Measurements from ENCODE around the gene DNAH6.
"Not testable (repeated sequence)": the region's sequence is repeated elsewhere in the genome, so short reads cannot be mapped to it uniquely, and the experiment has no call there.

Gene DNAH6

DNA sequence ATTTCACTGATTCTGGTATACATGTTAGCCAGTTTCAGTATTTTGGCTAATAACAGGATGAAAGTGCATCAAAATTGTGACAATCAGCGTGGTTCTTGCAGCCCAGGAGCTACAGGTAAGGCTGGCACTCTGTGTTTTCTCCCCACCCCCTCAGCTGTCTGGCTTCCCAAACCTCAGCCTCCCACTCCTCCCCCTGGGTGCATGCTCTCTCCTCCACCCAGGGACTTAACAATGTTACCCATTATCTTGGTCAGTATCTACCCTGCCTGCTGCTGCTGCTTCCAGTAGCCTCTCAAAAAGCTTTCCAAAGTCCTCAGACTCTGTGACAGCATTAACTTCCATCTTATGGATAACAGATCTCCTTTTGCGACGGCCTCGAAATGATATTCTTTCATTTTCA, 323.6 kb downstream of the DNAH6 start:
- no peak for DNase-seq (ENCODE audit: low read depth)

DNA sequence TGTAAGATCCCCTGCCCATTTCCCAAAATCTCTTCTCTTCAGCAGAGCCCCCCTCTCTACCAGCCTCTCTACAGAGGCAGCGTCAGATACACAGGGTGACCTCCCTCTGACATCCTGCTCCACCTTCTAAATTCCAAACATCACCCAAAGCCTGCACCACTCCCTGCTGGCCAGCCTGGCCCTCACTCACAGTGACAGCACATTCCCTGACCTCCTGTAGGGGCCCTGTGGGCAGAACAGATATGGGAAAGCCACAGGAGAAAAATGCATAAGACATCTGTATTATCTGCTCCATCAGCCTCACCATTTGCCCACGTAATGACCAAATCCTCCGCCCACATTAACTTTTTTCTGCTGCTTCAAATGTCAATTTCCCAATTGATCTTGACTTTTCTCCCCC, 324.0 kb downstream of the DNAH6 start:
- DNase-seq (ENCODE audit: low read depth), result no peak

DNA sequence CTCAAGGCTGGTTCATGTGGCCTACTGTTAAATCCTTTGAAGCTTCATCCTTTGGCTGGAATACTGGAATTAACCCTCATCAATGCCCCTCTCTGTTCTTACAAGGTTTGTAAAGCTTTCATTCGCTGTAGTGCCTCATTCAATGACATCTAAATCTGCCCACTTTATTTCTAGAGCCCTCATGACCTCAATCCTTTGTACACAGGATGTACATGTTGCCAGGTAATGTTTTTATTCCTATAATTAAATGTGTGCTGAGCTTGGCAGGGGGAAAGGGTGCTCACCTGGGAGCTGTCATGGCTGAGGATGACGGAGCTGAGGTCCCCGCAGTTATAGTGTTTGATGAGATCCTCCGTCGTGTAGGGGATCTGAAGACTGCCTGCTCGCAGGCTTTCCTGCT, 325.3 kb downstream of the DNAH6 start:
- no peak for DNase-seq (ENCODE audit: low read depth)

DNA sequence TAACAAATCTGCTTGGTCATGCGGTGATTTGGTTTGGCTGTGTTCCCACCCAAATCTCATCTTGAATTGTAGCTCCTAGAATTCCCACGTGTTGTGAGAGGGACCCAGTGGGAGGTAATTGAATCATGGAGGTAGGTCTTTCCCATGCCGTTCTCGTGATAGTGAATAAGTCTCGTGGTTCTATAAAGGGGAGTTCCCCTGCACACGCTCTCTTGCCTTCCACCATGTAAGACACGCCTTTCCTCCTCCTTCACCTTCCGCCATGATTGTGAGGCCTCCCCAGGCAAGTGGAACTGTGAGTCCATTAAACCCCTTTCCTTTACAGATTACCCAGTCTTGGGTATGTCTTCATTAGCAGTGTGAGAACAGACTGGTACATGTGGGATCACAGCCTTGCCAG, 327.8 kb downstream of the DNAH6 start:
- DNase-seq (ENCODE audit: low read depth), result no peak

DNA sequence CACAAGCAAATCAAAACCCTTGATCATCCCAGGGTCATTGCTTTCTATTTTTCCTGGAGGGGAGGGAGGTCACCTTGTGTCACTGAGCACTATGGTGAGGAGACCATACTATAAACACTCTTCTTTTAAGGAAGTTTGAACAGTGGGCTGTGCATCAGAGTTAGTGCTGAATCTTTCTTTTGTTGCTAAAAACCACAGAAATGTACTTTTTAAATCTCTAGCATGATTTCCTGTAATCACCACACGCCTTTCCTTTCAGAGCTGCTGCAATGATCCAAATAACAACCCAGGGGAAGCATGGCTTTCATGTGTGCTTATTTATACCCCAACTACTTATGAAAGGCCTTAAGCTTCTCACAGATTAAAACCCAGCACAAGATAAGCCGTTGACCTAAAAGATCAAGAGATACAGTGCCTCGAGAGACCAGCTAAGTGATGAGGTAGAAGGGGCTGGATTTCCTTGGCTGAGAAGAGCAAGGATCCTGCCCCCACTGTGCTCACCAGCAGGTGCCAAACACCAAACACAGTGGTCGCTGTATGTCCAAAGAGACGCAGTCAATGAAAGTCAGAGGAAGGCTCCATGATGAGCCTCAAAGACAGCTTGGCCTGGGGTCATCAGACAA, 329.9 kb downstream of the DNAH6 start:
- no peak for DNase-seq (ENCODE audit: low read depth)

DNA sequence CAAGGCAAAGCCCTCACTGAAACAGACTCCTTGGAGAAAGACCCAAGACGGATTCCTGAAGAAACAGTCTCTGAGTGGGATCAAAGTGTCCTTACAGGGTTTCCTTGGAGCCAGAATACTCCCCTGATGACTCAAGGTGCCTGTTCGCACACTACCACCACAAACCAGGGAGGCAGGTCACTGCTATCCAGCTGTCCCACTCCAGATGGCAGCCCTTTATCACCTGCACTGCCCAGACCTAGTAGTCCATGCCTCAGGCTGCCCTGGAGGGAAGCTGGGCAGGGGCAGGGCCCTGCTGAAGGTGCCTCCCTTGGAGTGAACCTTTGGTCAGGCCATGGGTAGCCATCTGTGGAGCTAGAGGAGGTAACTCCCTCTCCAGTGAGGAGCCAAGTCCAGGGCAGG, 330.4 kb downstream of the DNAH6 start:
- DNase-seq (ENCODE audit: low read depth), result no peak

DNA sequence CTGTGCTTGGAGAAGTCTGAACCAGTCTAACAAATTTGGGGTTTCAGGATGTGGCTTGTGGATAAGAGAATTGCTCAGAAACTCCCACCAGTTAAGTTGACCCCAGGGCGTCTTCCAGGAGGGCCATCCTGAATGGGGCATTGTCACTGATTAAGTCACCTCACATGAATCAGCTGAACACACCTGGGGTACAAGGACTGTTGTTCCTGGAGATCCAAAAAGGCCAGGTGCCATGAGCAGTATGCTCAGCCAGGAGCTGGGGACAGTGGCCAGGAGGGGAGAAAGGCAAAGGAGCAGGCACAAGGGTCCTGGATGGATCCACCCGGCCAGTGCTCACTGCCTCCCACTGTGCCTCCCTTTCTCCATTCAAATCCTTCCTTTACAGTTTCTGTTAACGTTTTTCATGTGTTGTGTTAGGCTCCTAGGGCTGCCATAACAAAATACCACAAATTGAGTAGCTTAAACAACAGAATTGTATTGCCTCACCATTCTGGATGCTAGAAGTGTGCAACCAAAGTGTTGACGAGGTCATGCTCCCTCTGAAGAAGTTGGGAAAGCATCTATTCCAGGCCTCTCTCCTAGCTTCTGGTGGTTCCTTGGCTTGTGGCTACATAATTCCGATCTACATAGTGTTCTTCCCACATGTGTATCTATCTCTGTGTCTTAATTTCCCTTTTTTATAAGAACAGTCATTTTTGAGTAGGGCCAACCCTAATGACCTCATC, 331.2 kb downstream of the DNAH6 start:
- DNase-seq (ENCODE audit: low read depth), result no peak

DNA sequence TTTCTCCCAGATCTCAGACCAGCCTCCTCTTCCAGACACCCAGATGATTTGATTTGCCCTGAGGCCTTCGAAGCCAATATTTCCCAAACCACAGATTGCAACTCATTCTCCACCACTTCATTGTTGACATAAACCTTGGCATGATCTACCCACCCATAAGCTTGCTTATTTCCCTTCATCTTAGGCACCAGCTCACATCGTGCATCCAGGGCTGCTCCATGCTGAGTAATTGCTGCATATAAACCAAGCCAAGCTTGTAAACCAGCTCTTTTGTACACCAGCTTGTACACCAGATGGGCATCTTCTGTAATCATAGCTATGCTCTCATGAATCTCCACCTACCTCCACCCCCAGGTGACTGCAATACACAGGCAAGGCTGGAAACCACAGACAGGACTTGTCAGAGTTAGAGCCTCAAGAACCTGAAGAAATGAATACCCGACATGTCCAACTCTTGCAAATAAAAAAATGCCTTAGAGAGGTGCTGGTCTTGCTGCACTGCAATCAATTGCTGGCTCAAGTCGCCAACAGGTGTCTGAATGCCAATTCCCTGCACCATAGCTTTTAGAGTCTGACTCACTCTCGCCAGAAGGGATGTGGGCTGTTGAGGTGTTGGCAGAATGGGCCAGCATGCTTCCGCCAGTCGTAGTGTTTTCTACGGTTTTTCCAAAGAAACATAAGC, 333.1 kb downstream of the DNAH6 start:
- DNase-seq (ENCODE audit: low read depth), result no peak

DNA sequence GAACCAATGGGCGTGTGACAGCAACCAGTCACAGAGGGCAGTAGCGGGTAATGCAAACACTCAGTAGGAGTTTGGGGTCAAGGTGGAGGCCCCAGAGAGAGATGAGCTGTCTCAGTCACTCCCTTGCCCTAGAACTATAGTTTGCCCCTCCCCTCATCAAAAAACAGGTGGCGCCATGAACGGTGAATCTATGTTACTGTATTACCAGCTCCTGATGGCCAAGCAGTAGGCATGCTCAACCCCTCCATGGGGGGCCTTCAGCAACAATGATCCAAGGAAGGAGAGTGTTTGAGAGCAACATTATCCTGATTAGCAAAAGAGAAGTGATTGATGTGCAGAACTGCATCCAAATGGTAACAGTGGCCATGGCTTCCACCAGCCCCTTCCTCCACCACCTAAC, 334.2 kb downstream of the DNAH6 start:
- no peak for DNase-seq (ENCODE audit: low read depth)

DNA sequence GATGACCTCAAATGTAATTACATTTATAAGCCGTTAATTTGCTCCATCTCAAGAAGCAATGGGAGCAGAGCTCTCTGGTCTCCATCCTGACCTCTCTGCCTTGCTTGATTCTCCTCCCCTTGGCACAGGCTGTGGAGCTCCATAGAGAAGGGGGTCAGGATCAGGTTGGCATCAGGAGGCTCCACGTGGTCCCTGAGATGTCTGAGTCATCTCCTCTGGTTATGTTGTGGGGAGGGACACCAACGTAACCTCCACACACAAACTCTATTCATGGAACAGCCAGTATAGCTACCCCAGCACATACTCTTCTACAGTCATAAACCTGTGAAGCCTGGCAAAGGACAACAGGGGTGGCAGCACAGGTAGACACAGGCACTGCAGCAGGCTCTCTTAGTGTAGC, 335.6 kb downstream of the DNAH6 start:
- no peak for DNase-seq (ENCODE audit: low read depth)

DNA sequence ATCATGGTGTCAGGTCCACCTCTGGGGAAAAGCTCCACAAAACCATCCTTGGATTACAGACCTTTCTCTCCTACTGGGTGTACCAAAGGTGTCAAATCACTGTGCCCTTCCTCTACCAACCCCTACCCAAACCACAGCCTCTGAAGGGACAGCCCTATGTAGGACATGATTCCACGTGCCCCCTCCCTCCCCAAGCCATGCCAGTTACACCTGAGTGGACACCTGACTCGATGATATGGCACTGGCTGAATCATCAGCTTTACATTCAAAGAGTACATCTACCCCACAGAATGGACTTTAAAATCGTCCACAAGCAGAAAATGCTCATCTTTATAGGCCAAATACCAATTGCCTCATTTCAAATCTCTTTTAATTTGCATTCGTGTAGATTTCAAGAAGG, 338.6 kb downstream of the DNAH6 start:
- no peak for DNase-seq (ENCODE audit: low read depth)

DNA sequence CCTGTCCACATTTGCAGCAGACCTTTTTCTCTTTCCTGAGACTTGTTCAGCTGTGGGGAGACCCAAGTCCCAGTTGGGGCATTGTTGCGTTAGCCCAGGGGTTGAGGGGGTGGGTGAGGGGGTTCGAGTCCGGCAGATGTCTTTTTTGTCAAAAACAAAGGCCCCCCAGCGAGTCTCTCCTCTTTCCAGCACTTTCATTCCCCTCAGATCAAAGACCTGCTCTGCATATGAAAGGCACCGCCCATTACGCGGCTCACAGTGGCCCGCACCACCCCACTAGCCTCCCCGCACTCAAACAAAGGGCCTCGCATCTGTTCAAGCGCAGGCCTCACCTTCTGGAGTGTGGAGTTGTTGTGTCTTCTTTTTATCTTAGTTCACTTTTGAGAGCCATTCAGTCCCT, 339.4 kb downstream of the DNAH6 start:
- no peak for DNase-seq (ENCODE audit: low read depth)

DNA sequence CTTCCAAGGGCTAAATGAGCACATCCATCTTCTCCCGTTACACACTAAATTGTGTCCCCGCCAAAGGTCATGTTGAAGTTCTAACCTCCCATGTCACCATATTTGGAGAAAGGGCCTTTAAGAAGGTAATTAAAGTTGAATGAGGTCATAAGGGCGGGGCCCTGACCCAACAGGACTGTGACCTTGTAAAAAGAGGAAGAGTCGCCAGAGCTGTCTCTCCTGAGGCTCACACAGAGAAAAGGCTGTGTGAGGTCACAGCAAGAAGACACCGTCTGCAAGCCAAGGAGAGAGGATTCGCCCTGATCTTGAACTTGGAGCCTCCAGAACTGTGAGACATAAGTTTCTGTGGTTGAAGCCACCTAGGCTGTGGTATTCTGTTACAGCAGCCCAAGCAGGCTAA, 340.5 kb downstream of the DNAH6 start:
- no peak for DNase-seq (ENCODE audit: low read depth)

DNA sequence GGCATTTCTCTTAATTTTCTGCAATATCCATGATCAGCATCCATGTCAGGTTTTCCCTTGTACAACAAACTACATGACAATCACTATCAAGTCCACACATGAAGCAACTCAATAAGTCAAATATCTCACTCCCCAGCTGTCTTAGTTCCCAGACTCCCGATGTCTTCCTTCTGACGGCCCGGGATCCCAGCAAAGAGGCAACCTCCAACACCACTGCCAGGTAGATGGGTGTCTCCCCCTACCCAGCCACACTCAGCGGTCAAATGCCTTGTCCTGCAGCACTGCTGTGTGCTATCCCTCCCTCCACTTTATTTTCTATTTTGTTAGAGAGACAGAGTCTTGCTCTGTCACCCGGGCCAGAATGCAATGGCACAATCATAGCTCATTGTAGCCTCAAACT, 341.3 kb downstream of the DNAH6 start:
- DNase-seq (ENCODE audit: low read depth), result no peak

DNA sequence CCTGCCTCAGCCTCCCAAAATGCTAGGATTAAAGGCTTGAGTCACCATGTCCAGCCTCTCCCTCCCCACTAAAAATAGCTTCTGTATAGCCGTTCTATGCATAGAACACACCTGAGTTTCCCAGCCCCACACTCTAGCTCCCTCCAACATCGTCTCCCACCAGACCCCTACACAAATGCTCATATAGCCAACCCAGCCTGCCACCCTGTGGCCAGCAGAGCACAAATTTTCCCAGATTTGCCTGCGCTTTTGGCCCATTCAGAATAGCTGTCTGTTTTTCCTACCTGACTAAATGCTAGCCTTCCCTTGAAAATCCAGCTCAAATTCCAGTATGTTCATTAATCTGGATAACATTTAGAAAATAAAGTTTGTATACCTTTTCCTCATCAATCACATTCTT, 341.8 kb downstream of the DNAH6 start:
- no peak for DNase-seq (ENCODE audit: low read depth)

DNA sequence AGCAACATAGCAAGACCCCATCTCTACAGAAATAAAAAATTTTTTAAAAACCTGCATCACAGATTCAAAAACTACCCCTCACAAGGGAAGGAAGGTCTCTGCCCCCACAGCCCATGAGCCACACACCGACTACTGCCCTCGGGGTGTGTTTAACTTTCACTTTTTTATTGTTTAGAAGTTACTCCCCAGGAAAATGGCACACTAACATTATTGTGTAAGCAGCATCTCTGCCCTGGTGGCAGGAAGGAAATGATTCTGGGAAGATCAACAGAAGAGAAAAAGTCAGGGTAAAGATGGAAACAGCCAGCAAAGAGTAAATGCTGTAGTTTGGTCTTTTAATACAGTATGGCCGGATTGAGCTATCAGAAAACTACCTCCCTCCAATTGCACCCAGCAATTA, 342.6 kb downstream of the DNAH6 start:
- DNase-seq (ENCODE audit: low read depth), result no peak

DNA sequence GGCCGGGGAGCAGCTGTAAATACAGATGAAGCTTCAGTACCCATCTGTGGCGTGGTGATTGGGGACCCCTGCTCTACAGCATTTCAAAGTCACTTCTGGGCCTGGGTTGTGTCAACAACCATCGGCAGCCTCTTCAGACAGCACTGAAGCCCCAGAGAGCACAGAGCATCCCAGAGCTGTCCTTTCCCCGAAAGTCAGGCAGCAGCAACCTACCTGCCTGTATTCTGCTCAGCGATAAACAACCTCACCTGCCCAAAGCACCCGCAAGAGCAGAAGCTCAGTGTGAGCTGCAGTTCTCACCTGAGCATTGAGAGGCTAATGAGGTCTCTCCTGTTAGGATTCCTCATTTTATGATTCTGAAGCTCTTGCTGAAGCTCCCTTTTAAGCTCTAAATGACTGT, 345.2 kb downstream of the DNAH6 start:
- DNase-seq (ENCODE audit: low read depth), result no peak

DNA sequence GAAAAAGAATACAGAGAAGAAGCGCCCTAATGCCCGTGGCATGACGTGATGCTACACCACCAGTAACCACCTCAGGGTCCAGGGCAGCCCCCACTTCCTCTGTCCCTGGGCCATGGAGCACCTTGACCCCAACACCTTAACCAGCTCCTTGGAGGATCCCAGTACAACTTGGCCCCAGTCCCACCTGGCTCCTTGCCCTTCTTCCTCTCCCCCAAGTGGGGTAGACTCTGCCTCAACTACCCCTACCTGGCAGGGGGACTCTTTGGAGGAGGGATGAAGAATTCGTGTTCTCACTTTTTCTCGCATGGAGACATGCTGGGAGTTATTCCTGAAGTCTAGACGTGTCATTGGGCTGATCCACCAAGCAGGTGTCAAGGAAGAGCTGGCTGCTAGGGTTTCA, 345.7 kb downstream of the DNAH6 start:
- no peak for DNase-seq (ENCODE audit: low read depth)

DNA sequence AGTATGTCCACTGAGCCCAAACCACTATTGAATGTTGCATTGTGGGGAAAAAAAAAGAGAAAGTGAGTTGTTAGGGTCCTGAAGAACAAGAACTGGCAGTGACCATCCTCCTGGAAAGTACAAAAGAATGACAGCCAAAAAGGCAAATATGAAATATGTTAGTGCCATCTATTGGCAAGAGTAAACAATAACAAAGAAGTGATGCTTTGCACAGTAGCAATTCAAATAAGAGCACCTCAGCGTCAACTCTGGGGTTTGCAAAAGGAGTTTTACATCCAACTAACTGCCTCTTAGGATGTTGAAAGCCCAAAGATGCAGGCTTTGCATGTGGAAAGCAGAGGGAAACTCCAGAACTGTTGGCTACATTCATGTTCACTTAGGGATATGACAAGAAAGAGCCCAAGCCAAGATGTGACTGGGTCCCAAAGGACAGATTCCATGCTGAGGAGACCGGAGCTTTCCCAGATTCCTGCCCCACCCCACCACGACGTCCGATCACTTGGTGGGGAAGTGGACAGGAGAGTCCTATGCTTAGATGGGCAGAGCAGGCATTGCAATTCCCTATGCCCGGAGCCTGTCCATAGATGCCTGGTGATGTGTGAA, 349.0 kb downstream of the DNAH6 start:
- no peak for DNase-seq (ENCODE audit: low read depth)

DNA sequence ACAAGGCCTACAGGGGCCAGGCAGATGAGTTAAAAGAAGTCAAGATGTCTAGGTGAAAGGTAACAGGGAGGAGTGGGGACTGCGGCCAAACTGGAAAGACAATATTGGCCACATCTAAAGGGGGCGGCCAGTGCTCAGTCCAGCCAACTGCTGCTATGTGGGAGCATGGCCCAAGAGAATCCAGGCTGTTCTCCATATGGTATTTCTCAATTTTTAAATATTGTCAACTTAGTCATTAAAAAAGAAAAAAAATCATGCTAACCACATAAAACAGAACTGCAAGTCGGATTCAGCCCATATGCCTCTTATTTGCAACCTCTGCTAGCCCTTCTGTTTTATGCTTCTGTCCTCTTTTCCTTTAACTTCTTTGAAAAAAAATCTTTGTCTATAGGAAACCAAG, 349.8 kb downstream of the DNAH6 start:
- DNase-seq (ENCODE audit: low read depth), result no peak

DNA sequence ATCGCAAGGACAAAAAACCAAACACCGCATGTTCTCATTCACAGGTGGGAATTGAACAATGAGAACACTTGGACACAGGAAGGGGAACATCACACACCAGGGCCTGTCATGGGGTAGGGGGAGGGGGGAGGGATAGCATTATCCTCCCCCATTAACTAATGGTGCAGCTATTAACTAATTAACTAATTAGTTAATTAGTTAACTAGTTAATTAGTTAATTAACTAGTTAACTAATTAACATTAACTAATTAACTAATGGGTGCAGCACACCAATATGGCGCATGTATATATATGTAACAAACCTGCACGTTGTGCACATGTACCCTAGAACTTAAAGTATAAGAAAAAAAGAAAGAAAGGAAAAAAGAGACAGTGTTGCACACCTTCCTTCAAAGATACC, 352.0 kb downstream of the DNAH6 start:
- not testable (repeated sequence) for DNase-seq (ENCODE audit: low read depth)

Data from GM04503 (cell line).